Right atrium auricular region (tissue), 2 donors: ENCODE measurements around the gene GPR161. TPM values are rescaled to one million over a fixed set of nuclear protein-coding genes. Genes with fewer than 3 reads are reported as not detected.

Source experiments
- DNase-seq: peaks from one replicate; pipeline ENCODE4 v3.0.0-alpha.2; 2019; ENCODE audit warnings: low spot score
- H3K27ac ChIP-seq, 2 donors: fragments of 200-600 bp; sonication (generic); 1 replicate in 1 of 2; 2 replicates in 1 of 2; pipeline ENCODE4 v1.5.1; 2016 to 2019
- H3K27me3 ChIP-seq, 2 donors: fragments of 200-600 bp; sonication (generic); one replicate each; pipeline versions ENCODE4 v1.5.1 to v1.6.0; 2017 to 2019
- H3K36me3 ChIP-seq: fragments of 200-600 bp; sonication (generic); one replicate; pipeline ENCODE4 v1.5.1; 2016
- H3K4me1 ChIP-seq, 2 donors: fragments of 200-600 bp; sonication (generic); one replicate each; pipeline versions ENCODE4 v1.5.1 to v1.6.0; 2017 to 2019
- H3K4me3 ChIP-seq, 2 donors: fragments of 200-600 bp; sonication (generic); 1 replicate in 1 of 2; 2 replicates in 1 of 2; pipeline ENCODE4 v1.5.1; 2017 to 2019; ENCODE audit warnings: mild to moderate bottlenecking in 1 of 2, moderate library complexity in 1 of 2
- H3K9me3 ChIP-seq, 2 donors: fragments of 200-600 bp; sonication (generic); one replicate each; pipeline ENCODE4 v1.5.1; 2019
- total RNA-seq, 2 donors: library from RNA; depleted of rRNA; stranded (reverse); fragments of >200 nt; gene quantifications; one replicate each; pipeline ENCODE4 v1.1.0, GENCODE V29; 2016
- TF ChIP-seq, protein P1 (sequence below), 2 donors: fragments of 200-600 bp; sonication (generic); IDR thresholded peaks; one replicate each; pipeline ENCODE4 v1.5.1; 2019; ENCODE audit warnings: antibody characterized with exemption in 2 of 2

The GPR161 gene
- total RNA-seq, 2 donors from 2014 or later = 2.9 to 3.2 TPM

- H3K4me1 ChIP-seq = no peaks in the 10 kb centered on the region
- H3K4me3 ChIP-seq = no peak overlapping the region
- no peaks in the 10 kb centered on the region for H3K36me3 ChIP-seq
- TF ChIP-seq, protein P1, sequence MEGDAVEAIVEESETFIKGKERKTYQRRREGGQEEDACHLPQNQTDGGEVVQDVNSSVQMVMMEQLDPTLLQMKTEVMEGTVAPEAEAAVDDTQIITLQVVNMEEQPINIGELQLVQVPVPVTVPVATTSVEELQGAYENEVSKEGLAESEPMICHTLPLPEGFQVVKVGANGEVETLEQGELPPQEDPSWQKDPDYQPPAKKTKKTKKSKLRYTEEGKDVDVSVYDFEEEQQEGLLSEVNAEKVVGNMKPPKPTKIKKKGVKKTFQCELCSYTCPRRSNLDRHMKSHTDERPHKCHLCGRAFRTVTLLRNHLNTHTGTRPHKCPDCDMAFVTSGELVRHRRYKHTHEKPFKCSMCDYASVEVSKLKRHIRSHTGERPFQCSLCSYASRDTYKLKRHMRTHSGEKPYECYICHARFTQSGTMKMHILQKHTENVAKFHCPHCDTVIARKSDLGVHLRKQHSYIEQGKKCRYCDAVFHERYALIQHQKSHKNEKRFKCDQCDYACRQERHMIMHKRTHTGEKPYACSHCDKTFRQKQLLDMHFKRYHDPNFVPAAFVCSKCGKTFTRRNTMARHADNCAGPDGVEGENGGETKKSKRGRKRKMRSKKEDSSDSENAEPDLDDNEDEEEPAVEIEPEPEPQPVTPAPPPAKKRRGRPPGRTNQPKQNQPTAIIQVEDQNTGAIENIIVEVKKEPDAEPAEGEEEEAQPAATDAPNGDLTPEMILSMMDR (IDR thresholded peaks at IDR 0.05) = no peak
- no peaks in the 10 kb centered on the region for H3K9me3 ChIP-seq
- no peaks in the 10 kb centered on the region for H3K27me3 ChIP-seq
- H3K27ac ChIP-seq = no peak overlapping the region
- DNase-seq = no peak
Observed at GRCh38 chr1:168151935-168152334, 15.2 kb upstream of the GPR161 start.

DNA sequence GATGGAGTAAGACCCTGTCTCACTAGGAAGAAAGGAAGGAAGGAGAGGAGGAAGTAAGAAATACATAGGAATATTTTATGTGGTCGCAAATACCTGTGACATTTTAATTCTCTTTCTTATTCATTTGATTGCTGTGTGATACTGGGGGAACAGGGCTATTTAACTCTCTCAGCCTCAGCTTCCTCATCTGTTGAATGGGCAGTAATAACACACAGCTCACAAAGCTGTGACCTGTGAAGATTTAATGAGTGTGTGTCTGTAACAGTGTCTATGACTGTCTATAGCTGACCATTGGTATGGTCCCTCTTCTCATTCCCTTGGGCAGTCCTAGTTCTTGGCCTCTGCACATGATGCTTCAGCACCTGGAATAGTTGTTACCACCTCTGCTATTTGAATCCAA, 13.6 kb upstream of the GPR161 start:
- Histone ChIP-seq H3K27ac (no peak overlapping the region), H3K4me3 (no peak overlapping the region), H3K27me3 (no peaks in the 10 kb centered on the region), H3K36me3 (no peaks in the 10 kb centered on the region), H3K4me1 (no peaks in the 10 kb centered on the region), H3K9me3 (no peaks in the 10 kb centered on the region)
- TF ChIP-seq, protein P1 (IDR thresholded peaks at IDR 0.05) = no peak
- DNase-seq = no peak

DNA sequence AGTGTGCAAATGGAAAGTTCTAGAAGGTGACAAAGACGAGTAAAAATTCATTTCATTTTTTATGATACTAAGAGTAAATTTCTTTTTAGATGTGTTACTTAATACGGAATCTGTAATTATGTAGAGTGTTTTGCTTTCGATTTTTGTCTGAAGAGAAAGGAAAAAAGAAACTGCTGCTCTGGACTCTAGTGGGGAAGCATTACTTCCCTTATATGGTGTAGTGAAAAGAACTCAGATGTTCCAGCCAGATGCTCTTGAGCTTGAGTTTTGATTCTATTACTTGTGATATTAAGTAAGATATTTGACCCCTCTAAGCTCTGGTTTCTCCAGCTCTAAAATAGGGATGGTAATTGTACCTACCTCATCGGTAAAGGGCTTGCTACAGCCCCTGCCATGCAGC, 12.2 kb upstream of the GPR161 start:
- no peak overlapping the region for H3K27ac ChIP-seq
- H3K4me1 ChIP-seq = no peaks in the 10 kb centered on the region
- H3K4me3 ChIP-seq = no peak overlapping the region
- no peaks in the 10 kb centered on the region for H3K36me3 ChIP-seq
- H3K9me3 ChIP-seq = no peaks in the 10 kb centered on the region
- TF ChIP-seq, protein P1 (IDR thresholded peaks at IDR 0.05) = no peak
- DNase-seq = no peak
- no peaks in the 10 kb centered on the region for H3K27me3 ChIP-seq

- DNase-seq = no peak
- H3K4me3 ChIP-seq = no peak overlapping the region
- no peaks in the 10 kb centered on the region for H3K27me3 ChIP-seq
- H3K9me3 ChIP-seq = no peaks in the 10 kb centered on the region
- TF ChIP-seq, protein P1 (IDR thresholded peaks at IDR 0.05) = no peak
- no peak overlapping the region for H3K27ac ChIP-seq
- H3K36me3 ChIP-seq = no peaks in the 10 kb centered on the region
- H3K4me1 ChIP-seq = no peaks in the 10 kb centered on the region
Observed at GRCh38 chr1:168146626-168147025, 9.9 kb upstream of the GPR161 start.

DNA sequence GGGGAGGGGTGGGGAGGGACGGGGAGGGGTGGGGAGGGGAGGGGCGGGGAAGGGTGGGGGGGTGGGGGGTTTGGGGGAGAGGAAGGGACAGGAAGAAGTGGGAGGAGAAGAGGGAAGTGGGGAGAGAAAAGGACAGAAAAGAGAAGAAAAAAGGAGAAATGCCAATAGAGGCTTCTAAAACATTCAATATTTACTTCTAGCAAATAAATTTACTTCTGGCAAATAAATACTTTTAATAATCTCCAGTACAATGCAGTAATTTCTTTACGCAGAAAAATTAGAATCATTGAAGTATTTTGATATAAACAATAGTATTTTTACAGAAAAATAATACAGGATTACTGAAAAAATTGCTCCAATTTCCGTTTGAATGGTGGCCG, 9.4 kb upstream of the GPR161 start:
- no peaks in the 10 kb centered on the region for H3K27me3 ChIP-seq
- DNase-seq = no peak
- no peak overlapping the region for H3K27ac ChIP-seq
- TF ChIP-seq, protein P1 (IDR thresholded peaks at IDR 0.05) = no peak
- no peaks in the 10 kb centered on the region for H3K36me3 ChIP-seq
- no peaks in the 10 kb centered on the region for H3K4me1 ChIP-seq
- H3K4me3 ChIP-seq = no peak overlapping the region
- no peaks in the 10 kb centered on the region for H3K9me3 ChIP-seq
